WTC11 (cell line): ENCODE data around the gene INPP5K. TPM values are rescaled to one million over a fixed set of nuclear protein-coding genes. Genes with fewer than 3 reads are reported as not detected.
A peak's percentile ranks its signal among the peaks of the same experiment; 100 is the strongest.

Source experiments
- ERG ChIP-seq: fragments of 250-450 bp; sonication (Bioruptor Pico); IDR thresholded peaks from 2 replicates; pipeline ENCODE4 v1.8.0; 2021; ENCODE audit warnings: mild to moderate bottlenecking
- NR1H2 ChIP-seq: sonication (generic); formaldehyde crosslinking; IDR thresholded peaks from 2 replicates; pipeline ENCODE4 v1.9.0; 2021; ENCODE audit warnings: mild to moderate bottlenecking, moderate library complexity, missing genetic modification reagents
- SMAD3 ChIP-seq: sonication (generic); formaldehyde crosslinking; IDR thresholded peaks from 2 replicates; pipeline ENCODE4 v1.8.0; 2022; ENCODE audit warnings: missing genetic modification reagents, mild to moderate bottlenecking, borderline replicate concordance
- SMAD4 ChIP-seq: sonication (generic); formaldehyde crosslinking; IDR thresholded peaks from 2 replicates; pipeline ENCODE4 v1.8.0; 2022; ENCODE audit warnings: mild to moderate bottlenecking, missing genetic modification reagents
- TP53 ChIP-seq: sonication (generic); formaldehyde crosslinking; IDR thresholded peaks from 2 replicates; pipeline ENCODE4 v1.8.1; 2023; ENCODE audit warnings: mild to moderate bottlenecking, missing genetic modification reagents
- ZBTB21 ChIP-seq: sonication (generic); formaldehyde crosslinking; IDR thresholded peaks from 2 replicates; pipeline ENCODE4 v1.8.1; 2023; ENCODE audit warnings: mild to moderate bottlenecking, missing genetic modification reagents, borderline replicate concordance
- ZSCAN18 ChIP-seq: fragments of 250-450 bp; sonication (Bioruptor Pico); IDR thresholded peaks from 2 replicates; pipeline ENCODE4 v2.1.2; 2022; ENCODE audit warnings: mild to moderate bottlenecking, moderate library complexity
- total RNA-seq: library from RNA; stranded (reverse); gene quantifications from 3 replicates; pipeline ENCODE4 v1.2.3, GENCODE V29; 2021
- TF ChIP-seq, protein P1 (sequence below): fragments of 250-450 bp; sonication (Bioruptor Pico); IDR thresholded peaks from 2 replicates; pipeline ENCODE4 v1.9.0; 2021; ENCODE audit warnings: mild to moderate bottlenecking
- TF ChIP-seq, protein P2 (sequence below): sonication (generic); formaldehyde crosslinking; IDR thresholded peaks from 2 replicates; pipeline ENCODE4 v1.8.0; 2023; ENCODE audit warnings: missing genetic modification reagents, mild to moderate bottlenecking, borderline replicate concordance
- TF ChIP-seq, protein P3 (sequence below): sonication (generic); formaldehyde crosslinking; IDR thresholded peaks from 2 replicates; pipeline ENCODE4 v1.8.0; 2023; ENCODE audit warnings: mild to moderate bottlenecking, missing genetic modification reagents
- TF ChIP-seq, protein P4 (sequence below): sonication (generic); formaldehyde crosslinking; IDR thresholded peaks from 2 replicates; pipeline ENCODE4 v1.8.0; 2022; ENCODE audit warnings: missing genetic modification reagents

The INPP5K gene
- total RNA-seq, 1 experiment from 2014 or later, result 26.8 TPM

DNA sequence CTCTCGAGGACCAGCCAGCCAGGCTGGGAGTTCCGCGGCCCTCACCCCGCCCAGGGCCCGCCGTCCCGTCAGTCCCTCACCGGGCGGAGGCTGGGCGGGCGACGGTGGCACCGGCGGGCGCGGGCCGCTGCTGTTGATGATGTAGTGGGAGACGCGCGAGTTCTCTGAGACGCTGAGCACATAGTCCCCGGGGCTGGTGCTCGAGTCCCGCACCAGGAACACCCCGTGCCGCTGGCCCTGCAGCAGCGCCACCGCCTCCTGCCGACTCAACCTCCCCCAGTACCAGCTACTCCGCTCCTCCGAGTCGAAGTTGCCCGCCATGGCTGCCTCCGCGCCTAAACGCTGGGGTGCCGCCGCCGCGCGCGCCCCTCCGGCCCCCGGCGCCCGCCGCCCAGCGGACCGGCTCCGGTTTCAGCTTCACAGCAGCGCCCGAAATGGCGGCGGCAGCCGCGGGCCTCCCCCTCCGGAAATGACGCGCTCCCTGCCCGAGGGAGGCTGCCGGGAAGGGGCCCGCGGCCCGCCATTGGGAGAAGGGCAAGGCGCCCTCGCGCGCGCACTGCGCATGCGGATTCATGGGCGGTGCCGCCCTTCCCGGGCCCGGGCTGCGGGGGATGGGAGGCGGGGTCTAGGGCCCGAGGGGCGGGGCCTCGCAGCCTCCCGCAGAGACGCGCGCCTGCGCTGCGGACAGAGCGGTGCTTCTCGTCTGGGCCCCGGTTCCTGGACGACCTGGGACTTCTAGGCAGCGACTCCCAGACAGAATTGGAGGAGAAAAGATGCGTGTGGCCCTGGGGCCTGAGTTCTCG lies 60.4 kb downstream of the INPP5K start, which contains the start of gene CRK (continued):
- TF ChIP-seq, protein P1, sequence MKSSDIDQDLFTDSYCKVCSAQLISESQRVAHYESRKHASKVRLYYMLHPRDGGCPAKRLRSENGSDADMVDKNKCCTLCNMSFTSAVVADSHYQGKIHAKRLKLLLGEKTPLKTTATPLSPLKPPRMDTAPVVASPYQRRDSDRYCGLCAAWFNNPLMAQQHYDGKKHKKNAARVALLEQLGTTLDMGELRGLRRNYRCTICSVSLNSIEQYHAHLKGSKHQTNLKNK (CRISPR knock-in tag), result no peak
- TF ChIP-seq, protein P2, sequence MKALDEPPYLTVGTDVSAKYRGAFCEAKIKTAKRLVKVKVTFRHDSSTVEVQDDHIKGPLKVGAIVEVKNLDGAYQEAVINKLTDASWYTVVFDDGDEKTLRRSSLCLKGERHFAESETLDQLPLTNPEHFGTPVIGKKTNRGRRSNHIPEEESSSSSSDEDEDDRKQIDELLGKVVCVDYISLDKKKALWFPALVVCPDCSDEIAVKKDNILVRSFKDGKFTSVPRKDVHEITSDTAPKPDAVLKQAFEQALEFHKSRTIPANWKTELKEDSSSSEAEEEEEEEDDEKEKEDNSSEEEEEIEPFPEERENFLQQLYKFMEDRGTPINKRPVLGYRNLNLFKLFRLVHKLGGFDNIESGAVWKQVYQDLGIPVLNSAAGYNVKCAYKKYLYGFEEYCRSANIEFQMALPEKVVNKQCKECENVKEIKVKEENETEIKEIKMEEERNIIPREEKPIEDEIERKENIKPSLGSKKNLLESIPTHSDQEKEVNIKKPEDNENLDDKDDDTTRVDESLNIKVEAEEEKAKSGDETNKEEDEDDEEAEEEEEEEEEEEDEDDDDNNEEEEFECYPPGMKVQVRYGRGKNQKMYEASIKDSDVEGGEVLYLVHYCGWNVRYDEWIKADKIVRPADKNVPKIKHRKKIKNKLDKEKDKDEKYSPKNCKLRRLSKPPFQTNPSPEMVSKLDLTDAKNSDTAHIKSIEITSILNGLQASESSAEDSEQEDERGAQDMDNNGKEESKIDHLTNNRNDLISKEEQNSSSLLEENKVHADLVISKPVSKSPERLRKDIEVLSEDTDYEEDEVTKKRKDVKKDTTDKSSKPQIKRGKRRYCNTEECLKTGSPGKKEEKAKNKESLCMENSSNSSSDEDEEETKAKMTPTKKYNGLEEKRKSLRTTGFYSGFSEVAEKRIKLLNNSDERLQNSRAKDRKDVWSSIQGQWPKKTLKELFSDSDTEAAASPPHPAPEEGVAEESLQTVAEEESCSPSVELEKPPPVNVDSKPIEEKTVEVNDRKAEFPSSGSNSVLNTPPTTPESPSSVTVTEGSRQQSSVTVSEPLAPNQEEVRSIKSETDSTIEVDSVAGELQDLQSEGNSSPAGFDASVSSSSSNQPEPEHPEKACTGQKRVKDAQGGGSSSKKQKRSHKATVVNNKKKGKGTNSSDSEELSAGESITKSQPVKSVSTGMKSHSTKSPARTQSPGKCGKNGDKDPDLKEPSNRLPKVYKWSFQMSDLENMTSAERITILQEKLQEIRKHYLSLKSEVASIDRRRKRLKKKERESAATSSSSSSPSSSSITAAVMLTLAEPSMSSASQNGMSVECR (CRISPR knock-in tag), result peak; percentile 78; the same call in 1 of the 2 replicates
- no peak for TF ChIP-seq SMAD4 (CRISPR knock-in tag)
- TF ChIP-seq ZSCAN18 (CRISPR knock-in tag), result no peak
- TF ChIP-seq NR1H2 (CRISPR knock-in tag), result no peak
- TF ChIP-seq SMAD3, result no peak
- TF ChIP-seq TP53 (CRISPR knock-in tag), result no peak
- no peak for TF ChIP-seq ERG (CRISPR knock-in tag)
- TF ChIP-seq, protein P3, sequence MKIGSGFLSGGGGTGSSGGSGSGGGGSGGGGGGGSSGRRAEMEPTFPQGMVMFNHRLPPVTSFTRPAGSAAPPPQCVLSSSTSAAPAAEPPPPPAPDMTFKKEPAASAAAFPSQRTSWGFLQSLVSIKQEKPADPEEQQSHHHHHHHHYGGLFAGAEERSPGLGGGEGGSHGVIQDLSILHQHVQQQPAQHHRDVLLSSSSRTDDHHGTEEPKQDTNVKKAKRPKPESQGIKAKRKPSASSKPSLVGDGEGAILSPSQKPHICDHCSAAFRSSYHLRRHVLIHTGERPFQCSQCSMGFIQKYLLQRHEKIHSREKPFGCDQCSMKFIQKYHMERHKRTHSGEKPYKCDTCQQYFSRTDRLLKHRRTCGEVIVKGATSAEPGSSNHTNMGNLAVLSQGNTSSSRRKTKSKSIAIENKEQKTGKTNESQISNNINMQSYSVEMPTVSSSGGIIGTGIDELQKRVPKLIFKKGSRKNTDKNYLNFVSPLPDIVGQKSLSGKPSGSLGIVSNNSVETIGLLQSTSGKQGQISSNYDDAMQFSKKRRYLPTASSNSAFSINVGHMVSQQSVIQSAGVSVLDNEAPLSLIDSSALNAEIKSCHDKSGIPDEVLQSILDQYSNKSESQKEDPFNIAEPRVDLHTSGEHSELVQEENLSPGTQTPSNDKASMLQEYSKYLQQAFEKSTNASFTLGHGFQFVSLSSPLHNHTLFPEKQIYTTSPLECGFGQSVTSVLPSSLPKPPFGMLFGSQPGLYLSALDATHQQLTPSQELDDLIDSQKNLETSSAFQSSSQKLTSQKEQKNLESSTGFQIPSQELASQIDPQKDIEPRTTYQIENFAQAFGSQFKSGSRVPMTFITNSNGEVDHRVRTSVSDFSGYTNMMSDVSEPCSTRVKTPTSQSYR, result 0 out of 2 replicates have a peak, but pooled peaks have one; percentile 36
- TF ChIP-seq ZBTB21, result no peak
- TF ChIP-seq, protein P4, sequence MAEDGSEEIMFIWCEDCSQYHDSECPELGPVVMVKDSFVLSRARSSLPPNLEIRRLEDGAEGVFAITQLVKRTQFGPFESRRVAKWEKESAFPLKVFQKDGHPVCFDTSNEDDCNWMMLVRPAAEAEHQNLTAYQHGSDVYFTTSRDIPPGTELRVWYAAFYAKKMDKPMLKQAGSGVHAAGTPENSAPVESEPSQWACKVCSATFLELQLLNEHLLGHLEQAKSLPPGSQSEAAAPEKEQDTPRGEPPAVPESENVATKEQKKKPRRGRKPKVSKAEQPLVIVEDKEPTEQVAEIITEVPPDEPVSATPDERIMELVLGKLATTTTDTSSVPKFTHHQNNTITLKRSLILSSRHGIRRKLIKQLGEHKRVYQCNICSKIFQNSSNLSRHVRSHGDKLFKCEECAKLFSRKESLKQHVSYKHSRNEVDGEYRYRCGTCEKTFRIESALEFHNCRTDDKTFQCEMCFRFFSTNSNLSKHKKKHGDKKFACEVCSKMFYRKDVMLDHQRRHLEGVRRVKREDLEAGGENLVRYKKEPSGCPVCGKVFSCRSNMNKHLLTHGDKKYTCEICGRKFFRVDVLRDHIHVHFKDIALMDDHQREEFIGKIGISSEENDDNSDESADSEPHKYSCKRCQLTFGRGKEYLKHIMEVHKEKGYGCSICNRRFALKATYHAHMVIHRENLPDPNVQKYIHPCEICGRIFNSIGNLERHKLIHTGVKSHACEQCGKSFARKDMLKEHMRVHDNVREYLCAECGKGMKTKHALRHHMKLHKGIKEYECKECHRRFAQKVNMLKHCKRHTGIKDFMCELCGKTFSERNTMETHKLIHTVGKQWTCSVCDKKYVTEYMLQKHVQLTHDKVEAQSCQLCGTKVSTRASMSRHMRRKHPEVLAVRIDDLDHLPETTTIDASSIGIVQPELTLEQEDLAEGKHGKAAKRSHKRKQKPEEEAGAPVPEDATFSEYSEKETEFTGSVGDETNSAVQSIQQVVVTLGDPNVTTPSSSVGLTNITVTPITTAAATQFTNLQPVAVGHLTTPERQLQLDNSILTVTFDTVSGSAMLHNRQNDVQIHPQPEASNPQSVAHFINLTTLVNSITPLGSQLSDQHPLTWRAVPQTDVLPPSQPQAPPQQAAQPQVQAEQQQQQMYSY (CRISPR knock-in tag), result no peak
